SH-SY5Y (cell line): ENCODE data around the gene PLEKHA7.

Source experiments
- GATA2 ChIP-seq: IDR thresholded peaks from 2 replicates; pipeline ENCODE4 v1.6.1; 2011; ENCODE audit warnings: mild to moderate bottlenecking, low read depth, low read length
- GATA3 ChIP-seq: IDR thresholded peaks from 2 replicates; pipeline ENCODE4 v1.6.1; 2011; ENCODE audit warnings: low read depth, mild to moderate bottlenecking, low read length, moderate library complexity

PLEKHA7 gene

GRCh38 chr11:16953663-16954062 is 60.6 kb downstream of the PLEKHA7 start:
- TF ChIP-seq GATA3 (no peak), GATA2 (no peak)

DNA sequence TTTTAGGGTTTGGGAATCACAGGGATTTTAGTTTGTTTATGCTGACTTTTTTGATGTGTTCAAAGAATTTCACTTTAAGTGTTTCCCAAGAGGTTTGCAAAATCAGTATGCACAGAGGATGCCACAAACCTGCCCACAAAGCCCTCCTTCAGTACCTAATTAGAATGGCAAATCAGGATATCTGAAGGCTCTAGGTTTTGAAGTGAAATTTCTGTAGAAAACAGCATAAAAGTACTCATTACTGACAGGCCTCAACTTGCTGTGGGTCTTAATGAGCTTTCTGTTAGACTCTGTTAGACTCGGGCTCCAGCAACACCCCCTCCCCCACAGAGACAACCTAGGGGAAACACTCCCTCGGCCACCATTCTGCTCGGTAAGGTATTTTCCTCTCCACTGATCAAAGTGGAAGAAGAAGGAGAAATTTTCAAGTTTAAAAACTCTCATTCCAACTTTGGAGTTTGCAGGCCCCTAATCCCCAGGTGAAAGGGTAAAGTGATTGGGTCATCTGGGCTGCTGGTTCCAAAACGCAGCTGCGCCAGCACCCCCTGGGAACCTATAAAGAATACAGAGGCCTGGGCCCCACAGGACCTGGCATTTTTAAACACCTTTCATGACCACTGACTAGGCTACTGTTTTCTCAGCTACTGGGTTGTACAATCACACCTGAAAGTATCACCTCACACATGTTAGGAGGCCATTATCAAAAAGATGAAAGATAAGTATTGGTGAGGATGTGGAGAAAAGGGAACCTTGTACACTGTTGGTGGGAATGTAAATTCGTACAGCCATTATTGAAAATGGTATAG is 67.5 kb downstream of the PLEKHA7 start:
- TF ChIP-seq GATA3 = no peak
- no peak for TF ChIP-seq GATA2

DNA sequence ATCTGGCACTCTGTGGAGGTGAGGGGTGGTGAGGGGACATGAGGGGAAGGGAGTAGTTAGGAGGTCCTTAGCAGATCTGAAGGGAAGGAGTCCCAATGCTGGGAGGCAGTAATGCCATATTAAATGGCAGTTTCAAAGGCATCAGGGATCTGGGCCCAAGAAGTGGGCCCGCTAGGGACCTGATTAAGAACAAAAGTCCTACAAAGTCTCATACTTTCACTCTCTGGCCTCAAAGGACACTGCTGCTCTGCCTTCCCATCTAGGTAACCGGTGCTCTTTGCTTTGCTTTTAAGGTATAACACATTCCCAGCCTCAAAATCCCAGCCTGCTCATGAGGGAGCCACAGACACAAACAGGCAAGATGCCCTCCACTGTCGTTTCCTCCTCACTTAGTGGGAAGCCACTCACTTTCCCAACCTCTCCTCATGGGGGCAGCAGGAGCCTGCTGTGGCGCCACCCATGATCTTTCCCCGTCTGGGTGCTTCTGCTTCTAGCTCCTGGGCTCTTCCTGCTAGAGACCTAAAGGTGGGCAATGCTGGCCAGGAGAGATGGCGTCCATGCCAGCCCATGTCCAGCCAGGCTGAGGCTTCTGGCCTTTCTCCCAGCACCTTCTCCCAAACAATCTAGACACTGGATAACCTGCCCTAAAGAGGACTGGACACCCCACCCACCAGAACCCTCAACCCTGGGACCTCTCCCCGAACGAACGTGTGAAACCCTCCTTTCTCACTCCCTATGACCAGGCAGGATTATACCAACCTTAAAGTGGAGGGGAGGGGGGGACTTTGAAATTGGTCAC is 68.3 kb downstream of the PLEKHA7 start:
- TF ChIP-seq GATA3 (no peak), GATA2 (no peak)

DNA sequence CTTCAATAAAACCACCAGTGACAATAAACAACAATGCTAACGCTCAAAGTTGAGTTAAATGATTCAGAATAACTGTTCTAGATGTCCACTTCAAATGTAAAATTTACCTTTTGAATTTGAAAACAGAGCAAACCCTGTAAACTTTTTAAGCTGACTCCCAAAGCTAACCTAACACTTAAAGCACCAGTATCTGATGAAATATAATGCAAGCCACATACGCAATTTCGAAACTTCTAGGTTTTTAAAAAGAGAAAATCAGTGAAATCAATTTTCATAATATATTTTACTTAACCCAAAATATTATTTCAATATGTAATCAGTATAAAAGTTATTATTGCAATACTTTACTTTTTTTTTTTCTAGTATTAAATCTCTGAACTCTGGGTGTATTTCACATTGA is 71.3 kb downstream of the PLEKHA7 start:
- TF ChIP-seq GATA2 = no peak
- no peak for TF ChIP-seq GATA3

GRCh38 chr11:16942342-16942741 is 71.9 kb downstream of the PLEKHA7 start:
- TF ChIP-seq GATA2 = no peak
- TF ChIP-seq GATA3 = no peak

GRCh38 chr11:16941935-16942334 is 72.3 kb downstream of the PLEKHA7 start:
- no peak for TF ChIP-seq GATA2
- no peak for TF ChIP-seq GATA3

DNA sequence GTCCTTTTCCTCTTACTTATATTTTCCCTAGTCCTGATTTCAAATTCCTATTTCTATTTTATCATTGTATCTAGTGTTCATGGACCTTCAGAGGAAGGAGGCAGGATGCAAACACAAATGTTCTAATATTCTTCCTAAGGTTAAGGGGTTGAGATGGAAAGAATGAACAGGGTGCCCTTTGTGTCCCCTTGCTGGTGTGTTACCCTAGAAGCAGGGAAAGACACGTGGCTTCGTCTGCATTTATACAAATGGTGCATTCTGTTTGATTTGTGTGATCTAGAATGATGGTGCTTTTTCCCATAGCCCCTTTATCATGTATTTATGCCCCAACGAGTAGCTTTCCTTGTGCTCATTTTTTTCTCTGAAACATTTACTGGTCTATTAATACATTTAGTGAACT is 76.2 kb downstream of the PLEKHA7 start:
- TF ChIP-seq GATA3 (no peak), GATA2 (no peak)

- TF ChIP-seq GATA2 = 0 out of 2 replicates have a peak, but pooled peaks have one; percentile 6
- no peak for TF ChIP-seq GATA3
Measured at GRCh38 chr11:16936643-16937042, 77.6 kb downstream of the PLEKHA7 start.

- TF ChIP-seq GATA2 (no peak), GATA3 (no peak)
Measured at GRCh38 chr11:16935518-16936302, 78.5 kb downstream of the PLEKHA7 start.

DNA sequence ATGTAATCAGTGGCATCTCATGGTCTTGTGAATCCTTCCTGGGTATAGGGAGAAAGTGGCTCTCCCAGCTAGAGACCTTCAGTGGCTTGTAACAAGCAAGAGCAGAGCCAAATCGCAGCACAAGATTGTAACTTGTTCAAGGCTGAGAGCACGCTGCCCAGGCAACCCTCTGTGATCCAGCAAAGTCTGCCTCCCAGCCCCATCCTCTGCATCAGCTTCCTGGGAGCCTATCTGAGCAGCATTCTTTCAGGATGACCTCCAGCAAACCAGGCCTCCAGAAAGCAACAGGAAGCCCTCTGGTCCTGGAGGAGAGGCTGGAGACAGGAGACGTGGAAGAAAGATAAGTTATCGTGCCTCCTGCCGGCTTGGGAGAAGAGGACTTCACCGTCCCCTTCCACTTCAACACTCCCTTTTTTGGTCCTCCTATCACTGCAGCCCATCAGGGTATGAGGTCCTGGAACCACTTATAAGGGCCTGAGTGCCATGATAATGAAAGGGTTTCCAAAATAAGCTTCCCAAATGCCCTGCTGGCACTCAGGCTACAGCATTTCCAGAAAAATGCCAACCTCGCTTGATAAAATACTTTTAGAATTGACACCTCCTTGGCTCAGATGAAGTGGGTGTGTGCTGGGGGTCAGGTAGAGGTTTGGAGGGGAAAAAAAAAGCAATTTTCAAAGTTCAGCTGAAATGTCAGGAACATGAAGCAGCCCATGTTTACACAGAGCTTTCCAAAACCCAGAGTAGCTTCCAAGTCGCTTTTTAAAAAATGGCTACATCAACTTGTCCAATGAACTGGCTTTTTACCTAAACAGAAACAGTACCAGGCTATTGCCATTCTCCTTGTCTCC is 80.2 kb downstream of the PLEKHA7 start:
- TF ChIP-seq GATA2 = no peak
- no peak for TF ChIP-seq GATA3

DNA sequence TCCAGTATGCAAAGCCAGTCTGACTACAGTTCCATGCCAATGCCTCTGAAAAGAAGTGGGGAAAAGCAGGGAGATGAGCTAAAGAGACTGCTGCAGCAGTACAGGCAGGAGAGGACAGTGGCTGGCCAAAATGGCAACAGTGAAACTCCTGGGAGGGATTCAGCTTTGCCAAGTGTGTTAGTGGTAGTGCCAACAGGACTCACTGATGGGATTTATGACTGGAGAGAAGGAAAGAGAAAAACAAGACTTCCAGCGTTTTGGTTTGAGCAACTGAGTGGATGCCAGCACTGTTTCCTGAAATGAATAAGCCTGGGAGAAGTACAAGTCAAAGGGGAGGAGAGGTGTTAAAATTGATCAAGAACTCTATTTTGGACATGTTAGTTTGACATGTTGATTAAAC is 80.9 kb downstream of the PLEKHA7 start:
- TF ChIP-seq GATA3 = no peak
- no peak for TF ChIP-seq GATA2

GRCh38 chr11:16928044-16928443 is 86.2 kb downstream of the PLEKHA7 start:
- TF ChIP-seq GATA2 (no peak), GATA3 (no peak)

- TF ChIP-seq GATA2 (no peak), GATA3 (no peak)
Measured at GRCh38 chr11:16926883-16927626, 87.2 kb downstream of the PLEKHA7 start.
